Astrocyte (in vitro differentiated cells and primary cell): ENCODE results near the gene CDKN2B-AS1. TPM values are rescaled to one million over a fixed set of nuclear protein-coding genes. Genes with fewer than 3 reads are reported as not detected.

ENCODE experiments used
- DNase-seq: peaks from one replicate; pipeline ENCODE4 v3.0.0-alpha.2; 2010; ENCODE audit warnings: low read depth
- FAIRE-seq: peaks from 2 replicates; lab custom pipeline; 2011; peaks lifted over from hg19 to GRCh38; lab: Jason Lieb, UNC
- H2AFZ ChIP-seq: 2 replicates; pipeline ENCODE4 v1.6.0; 2012; ENCODE audit warnings: low read depth, low read length, inconsistent platforms
- H3K27ac ChIP-seq: 2 replicates; pipeline ENCODE4 v1.5.1; 2011; ENCODE audit warnings: low read depth, low read length, inconsistent platforms
- H3K27me3 ChIP-seq: 2 replicates; pipeline ENCODE4 v1.6.0; 2011; ENCODE audit warnings: low read length, inconsistent platforms; ENCODE audit not compliant: insufficient read depth
- H3K36me3 ChIP-seq: 2 replicates; pipeline ENCODE4 v1.5.1; 2011; ENCODE audit warnings: low read length, inconsistent platforms; ENCODE audit not compliant: insufficient read depth
- H3K4me1 ChIP-seq: 2 replicates; pipeline ENCODE4 v1.5.1; 2011; ENCODE audit warnings: low read length, inconsistent platforms; ENCODE audit not compliant: insufficient read depth
- H3K4me2 ChIP-seq: 2 replicates; pipeline ENCODE4 v1.6.0; 2012; ENCODE audit warnings: low read length, inconsistent platforms
- H3K4me3 ChIP-seq: 2 replicates; pipeline ENCODE4 v1.5.1; 2011; ENCODE audit warnings: low read depth, mild to moderate bottlenecking, low read length, inconsistent platforms; ENCODE audit not compliant: insufficient read depth
- H3K79me2 ChIP-seq: 2 replicates; pipeline ENCODE4 v1.6.0; 2012; ENCODE audit warnings: mild to moderate bottlenecking, low read length, inconsistent platforms; ENCODE audit not compliant: insufficient read depth
- H3K9ac ChIP-seq: 2 replicates; pipeline ENCODE4 v1.6.0; 2012; ENCODE audit warnings: mild to moderate bottlenecking, low read length, inconsistent platforms
- H3K9me3 ChIP-seq: 2 replicates; pipeline ENCODE4 v1.5.1; 2012; ENCODE audit warnings: low read depth, mild to moderate bottlenecking, low read length, inconsistent platforms; ENCODE audit not compliant: insufficient read depth
- H4K20me1 ChIP-seq: 2 replicates; pipeline ENCODE4 v1.6.0; 2012; ENCODE audit warnings: low read length, inconsistent platforms; ENCODE audit not compliant: insufficient read depth
- H3K27ac Mint-ChIP-seq: one replicate; pipeline ENCODE4 v1.8.0; 2021; ENCODE audit warnings: mild to moderate bottlenecking, mixed read lengths; ENCODE audit not compliant: unreplicated experiment
- H3K27me3 Mint-ChIP-seq: one replicate; pipeline ENCODE4 v1.8.0; 2021; ENCODE audit warnings: low read depth, mixed read lengths; ENCODE audit not compliant: unreplicated experiment
- H3K36me3 Mint-ChIP-seq: one replicate; pipeline ENCODE4 v1.8.0; 2021; ENCODE audit warnings: low read depth, mixed read lengths; ENCODE audit not compliant: unreplicated experiment
- H3K4me1 Mint-ChIP-seq: one replicate; pipeline ENCODE4 v1.8.0; 2021; ENCODE audit warnings: low read depth, mixed read lengths; ENCODE audit not compliant: unreplicated experiment
- H3K4me3 Mint-ChIP-seq: one replicate; pipeline ENCODE4 v1.8.0; 2021; ENCODE audit warnings: mild to moderate bottlenecking, moderate library complexity, mixed read lengths; ENCODE audit not compliant: unreplicated experiment
- H3K9me3 Mint-ChIP-seq: one replicate; pipeline ENCODE4 v1.8.0; 2021; ENCODE audit warnings: mild to moderate bottlenecking, mixed read lengths; ENCODE audit not compliant: unreplicated experiment
- CTCF ChIP-seq: IDR thresholded peaks from 2 replicates; pipeline ENCODE4 v1.5.1; 2011; ENCODE audit warnings: low read depth, mild to moderate bottlenecking, inconsistent platforms, low read length, moderate library complexity; ENCODE audit not compliant: insufficient read depth
- EZH2 ChIP-seq: IDR thresholded peaks from 2 replicates; pipeline ENCODE4 v1.6.1; 2012; ENCODE audit warnings: mild to moderate bottlenecking, low read length, inconsistent platforms; ENCODE audit not compliant: insufficient read depth
- total RNA-seq: library from RNA; stranded (reverse); gene quantifications from 2 replicates; pipeline ENCODE4 v1.2.1, GENCODE V29; 2021

Gene CDKN2B-AS1
- total RNA-seq, 1 donor from 2014 or later = 2.3 TPM

GRCh38 chr9:22143799-22144625, 149.4 kb downstream of the CDKN2B-AS1 start:
- no peak overlapping the region for H2AFZ ChIP-seq
- H3K27ac ChIP-seq = peak overlapping the region; percentile 68
- DNase-seq (no peak), FAIRE-seq (peak; percentile 43)
- no peaks in the 10 kb centered on the region for H4K20me1 ChIP-seq
- no peaks in the 10 kb centered on the region for H3K36me3 ChIP-seq
- Mint-ChIP-seq H3K27ac (no peak overlapping the region), H3K9me3 (no peaks in the 10 kb centered on the region), H3K36me3 (no peaks in the 10 kb centered on the region), H3K4me1 (peaks cover 40% of the 10 kb centered on the region), H3K4me3 (no peak overlapping the region), H3K27me3 (no peaks in the 10 kb centered on the region)
- TF ChIP-seq CTCF = no peak
- TF ChIP-seq EZH2 = no peak
- no peaks in the 10 kb centered on the region for H3K9me3 ChIP-seq
- H3K79me2 ChIP-seq = no peaks in the 10 kb centered on the region
- H3K4me3 ChIP-seq = no peak overlapping the region
- no peaks in the 10 kb centered on the region for H3K27me3 ChIP-seq
- H3K4me2 ChIP-seq = no peak overlapping the region
- H3K4me1 ChIP-seq = peaks cover 39% of the 10 kb centered on the region
- no peak overlapping the region for H3K9ac ChIP-seq

GRCh38 chr9:22146604-22147003, 152.0 kb downstream of the CDKN2B-AS1 start:
- no peaks in the 10 kb centered on the region for H3K27me3 Mint-ChIP-seq
- H3K36me3 Mint-ChIP-seq = no peaks in the 10 kb centered on the region
- peaks cover 30% of the 10 kb centered on the region for H3K4me1 Mint-ChIP-seq
- H3K9me3 ChIP-seq = no peaks in the 10 kb centered on the region
- no peak overlapping the region for H3K27ac ChIP-seq
- H3K4me2 ChIP-seq = no peak overlapping the region
- no peaks in the 10 kb centered on the region for H4K20me1 ChIP-seq
- DNase-seq (no peak), FAIRE-seq (no peak)
- no peak overlapping the region for H3K9ac ChIP-seq
- no peaks in the 10 kb centered on the region for H3K27me3 ChIP-seq
- H3K9me3 Mint-ChIP-seq = no peaks in the 10 kb centered on the region
- no peaks in the 10 kb centered on the region for H3K36me3 ChIP-seq
- no peak overlapping the region for H3K4me3 ChIP-seq
- no peak overlapping the region for H3K4me3 Mint-ChIP-seq
- no peak for TF ChIP-seq CTCF
- no peak for TF ChIP-seq EZH2
- peaks cover 37% of the 10 kb centered on the region for H3K4me1 ChIP-seq
- H3K79me2 ChIP-seq = no peaks in the 10 kb centered on the region
- no peak overlapping the region for H3K27ac Mint-ChIP-seq
- H2AFZ ChIP-seq = no peak overlapping the region
